Testis (tissue), 2 donors: ENCODE results near the gene TCF7L2.

ENCODE experiments used
- POLR2A ChIP-seq: fragments of 450-650 bp; IDR thresholded peaks from one replicate; pipeline ENCODE4 v1.6.1; 2017; ENCODE audit warnings: antibody characterized with exemption, mild to moderate bottlenecking, moderate library complexity
- TF ChIP-seq, protein P1 (sequence below), 3 experiments: fragments of 450-650 bp in 2 of 3; fragments of 200-600 bp in 1 of 3; sonication (generic) in 1 of 3; IDR thresholded peaks; one replicate each; pipeline ENCODE4 v1.5.1; 2016 to 2019; ENCODE audit warnings: antibody characterized with exemption in 3 of 3, mild to moderate bottlenecking in 2 of 3, moderate library complexity in 1 of 3

DNA sequence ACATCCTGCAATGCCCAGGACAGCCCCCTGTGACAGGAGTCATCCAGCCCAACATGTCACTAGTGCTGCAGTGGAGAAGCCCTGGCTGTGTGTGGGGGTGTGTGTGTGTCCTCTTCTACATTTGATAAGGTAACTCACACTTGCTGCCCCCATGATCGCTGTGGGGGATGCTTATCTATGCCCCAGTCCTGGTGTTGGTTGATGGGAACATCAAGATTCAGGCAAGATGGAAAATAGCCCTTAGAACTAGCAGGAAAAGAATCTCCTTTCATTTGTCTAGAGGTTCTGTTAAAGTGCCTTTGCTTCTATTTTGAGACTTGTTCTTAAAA is 52.4 kb downstream of the TCF7L2 start:
- TF ChIP-seq, protein P1, sequence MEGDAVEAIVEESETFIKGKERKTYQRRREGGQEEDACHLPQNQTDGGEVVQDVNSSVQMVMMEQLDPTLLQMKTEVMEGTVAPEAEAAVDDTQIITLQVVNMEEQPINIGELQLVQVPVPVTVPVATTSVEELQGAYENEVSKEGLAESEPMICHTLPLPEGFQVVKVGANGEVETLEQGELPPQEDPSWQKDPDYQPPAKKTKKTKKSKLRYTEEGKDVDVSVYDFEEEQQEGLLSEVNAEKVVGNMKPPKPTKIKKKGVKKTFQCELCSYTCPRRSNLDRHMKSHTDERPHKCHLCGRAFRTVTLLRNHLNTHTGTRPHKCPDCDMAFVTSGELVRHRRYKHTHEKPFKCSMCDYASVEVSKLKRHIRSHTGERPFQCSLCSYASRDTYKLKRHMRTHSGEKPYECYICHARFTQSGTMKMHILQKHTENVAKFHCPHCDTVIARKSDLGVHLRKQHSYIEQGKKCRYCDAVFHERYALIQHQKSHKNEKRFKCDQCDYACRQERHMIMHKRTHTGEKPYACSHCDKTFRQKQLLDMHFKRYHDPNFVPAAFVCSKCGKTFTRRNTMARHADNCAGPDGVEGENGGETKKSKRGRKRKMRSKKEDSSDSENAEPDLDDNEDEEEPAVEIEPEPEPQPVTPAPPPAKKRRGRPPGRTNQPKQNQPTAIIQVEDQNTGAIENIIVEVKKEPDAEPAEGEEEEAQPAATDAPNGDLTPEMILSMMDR (IDR thresholded peaks at IDR 0.05): no peak
- TF ChIP-seq POLR2A: no peak
